ENCODE results near the gene SLC25A38.
A peak's percentile ranks its signal among the peaks of the same experiment; 100 is the strongest.

DNA sequence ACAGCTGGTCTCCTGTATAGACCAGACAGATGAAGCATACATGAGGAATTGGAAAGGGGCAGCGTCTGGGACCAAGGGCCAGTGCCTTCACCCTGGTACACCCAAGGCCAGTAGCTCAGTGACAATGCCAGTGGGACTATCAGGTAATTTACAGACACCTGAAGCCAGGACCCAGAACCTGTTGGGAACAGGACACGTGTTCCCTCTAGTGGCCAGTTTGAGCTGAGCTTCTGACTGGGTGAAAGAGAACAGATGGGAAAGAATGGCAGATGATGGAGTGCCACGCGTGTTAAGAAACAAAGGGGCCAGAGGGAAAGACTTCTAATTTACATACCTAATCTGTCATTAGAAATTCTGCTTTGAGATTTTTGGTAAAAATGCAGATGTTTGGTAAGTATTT, 5.1 kb upstream of the SLC25A38 start:
- TF ChIP-seq, protein P1, sequence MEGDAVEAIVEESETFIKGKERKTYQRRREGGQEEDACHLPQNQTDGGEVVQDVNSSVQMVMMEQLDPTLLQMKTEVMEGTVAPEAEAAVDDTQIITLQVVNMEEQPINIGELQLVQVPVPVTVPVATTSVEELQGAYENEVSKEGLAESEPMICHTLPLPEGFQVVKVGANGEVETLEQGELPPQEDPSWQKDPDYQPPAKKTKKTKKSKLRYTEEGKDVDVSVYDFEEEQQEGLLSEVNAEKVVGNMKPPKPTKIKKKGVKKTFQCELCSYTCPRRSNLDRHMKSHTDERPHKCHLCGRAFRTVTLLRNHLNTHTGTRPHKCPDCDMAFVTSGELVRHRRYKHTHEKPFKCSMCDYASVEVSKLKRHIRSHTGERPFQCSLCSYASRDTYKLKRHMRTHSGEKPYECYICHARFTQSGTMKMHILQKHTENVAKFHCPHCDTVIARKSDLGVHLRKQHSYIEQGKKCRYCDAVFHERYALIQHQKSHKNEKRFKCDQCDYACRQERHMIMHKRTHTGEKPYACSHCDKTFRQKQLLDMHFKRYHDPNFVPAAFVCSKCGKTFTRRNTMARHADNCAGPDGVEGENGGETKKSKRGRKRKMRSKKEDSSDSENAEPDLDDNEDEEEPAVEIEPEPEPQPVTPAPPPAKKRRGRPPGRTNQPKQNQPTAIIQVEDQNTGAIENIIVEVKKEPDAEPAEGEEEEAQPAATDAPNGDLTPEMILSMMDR (IDR thresholded peaks at IDR 0.05; ENCODE audit: low read depth, low read length, poor library complexity, severe bottlenecking): peak; percentile 86
- TF ChIP-seq EZH2phosphoT487 (IDR thresholded peaks at IDR 0.05; ENCODE audit: borderline replicate concordance, low read length): no peak
